Measurements from ENCODE around the gene ASGR2.
"Not testable (repeated sequence)": the region's sequence is repeated elsewhere in the genome, so short reads cannot be mapped to it uniquely, and the experiment has no call there.

Gene ASGR2

DNA sequence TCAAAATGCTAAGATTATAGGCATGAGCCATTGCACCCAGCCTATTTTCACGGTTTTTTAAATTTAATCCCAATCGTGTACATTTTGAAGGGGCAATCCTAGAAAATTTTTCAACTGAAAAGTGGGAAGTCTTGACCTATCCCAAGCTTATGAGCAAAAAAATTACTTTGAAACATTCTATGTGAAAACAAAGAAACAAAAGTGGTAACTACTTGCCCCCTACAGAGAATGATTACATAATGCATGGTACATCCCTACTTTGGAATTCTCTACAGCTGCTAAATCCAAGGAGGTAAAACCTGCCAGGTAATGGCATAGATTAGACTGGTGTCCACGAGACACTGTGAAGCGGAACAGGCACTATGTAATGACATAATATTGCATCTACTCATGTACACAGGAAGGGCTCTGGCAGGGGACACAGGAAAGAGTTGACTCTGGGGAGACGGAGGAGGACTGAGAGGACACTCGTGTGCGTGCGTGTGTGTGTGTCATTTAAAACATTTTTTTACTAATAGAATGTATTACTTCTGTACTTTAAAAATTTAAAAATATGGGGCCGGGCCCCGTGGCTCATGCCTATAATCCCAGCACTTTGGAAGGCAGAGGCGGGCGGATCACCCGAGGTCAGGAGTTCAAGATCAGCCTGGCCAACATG is 15.7 kb downstream of the ASGR2 start:
- no peak for DNase-seq (ENCODE audit: low read depth)

DNA sequence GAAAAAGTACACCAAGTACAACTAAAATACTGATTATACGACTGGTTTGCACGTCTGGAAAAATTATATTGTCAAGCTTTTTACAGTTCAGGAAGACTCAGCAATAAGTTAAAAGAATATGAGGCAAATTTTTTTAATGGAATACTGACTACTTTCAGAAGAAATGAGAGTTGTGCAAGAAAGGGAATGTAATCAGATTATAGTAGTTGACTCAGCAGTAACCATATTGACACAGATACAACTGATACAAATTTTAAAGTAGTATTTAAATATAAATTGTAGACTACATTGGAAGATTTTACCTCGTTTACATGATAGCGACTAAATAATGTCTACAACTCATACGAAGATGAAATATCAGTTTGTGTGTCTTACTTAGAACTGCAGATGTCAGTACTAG is 16.7 kb downstream of the ASGR2 start:
- DNase-seq (ENCODE audit: low read depth): no peak

DNA sequence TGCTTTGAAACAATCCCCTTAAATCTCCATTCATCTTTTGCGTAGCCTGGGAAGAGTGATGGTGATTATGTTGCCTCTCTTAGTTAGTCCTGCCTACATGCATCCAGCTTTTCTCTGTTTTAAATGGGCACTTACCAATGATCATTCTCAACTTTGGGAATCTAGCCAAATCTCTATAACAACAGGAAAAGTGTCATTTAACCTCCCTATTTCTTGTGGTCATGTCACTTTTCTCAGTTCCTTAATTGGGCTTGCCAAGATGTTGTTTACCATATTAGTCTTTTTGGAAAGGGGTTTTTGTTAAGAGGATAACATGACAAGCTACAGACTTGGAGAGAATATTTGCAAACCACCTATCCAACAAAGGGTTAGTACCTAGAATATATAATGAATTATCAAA is 19.0 kb downstream of the ASGR2 start:
- no peak for DNase-seq (ENCODE audit: low read depth)

DNA sequence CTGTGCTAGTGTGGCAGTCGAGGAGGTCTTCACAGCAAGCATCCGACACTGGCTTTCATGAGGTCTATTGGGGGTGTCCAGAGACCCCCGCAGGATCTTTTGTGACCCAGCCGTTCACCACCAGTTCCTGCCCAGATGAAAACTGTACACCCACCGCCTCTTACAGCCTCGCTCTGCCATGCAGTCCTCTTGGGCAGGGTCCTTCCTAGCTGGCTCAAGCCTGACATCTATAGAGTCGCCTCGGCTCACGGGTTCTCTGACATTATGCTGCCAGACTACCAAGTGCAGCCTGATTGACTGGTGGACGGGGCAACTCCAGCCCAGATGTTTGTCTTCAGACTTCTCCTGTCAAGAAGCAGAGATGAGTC is 20.0 kb downstream of the ASGR2 start:
- DNase-seq (ENCODE audit: low read depth): no peak

DNA sequence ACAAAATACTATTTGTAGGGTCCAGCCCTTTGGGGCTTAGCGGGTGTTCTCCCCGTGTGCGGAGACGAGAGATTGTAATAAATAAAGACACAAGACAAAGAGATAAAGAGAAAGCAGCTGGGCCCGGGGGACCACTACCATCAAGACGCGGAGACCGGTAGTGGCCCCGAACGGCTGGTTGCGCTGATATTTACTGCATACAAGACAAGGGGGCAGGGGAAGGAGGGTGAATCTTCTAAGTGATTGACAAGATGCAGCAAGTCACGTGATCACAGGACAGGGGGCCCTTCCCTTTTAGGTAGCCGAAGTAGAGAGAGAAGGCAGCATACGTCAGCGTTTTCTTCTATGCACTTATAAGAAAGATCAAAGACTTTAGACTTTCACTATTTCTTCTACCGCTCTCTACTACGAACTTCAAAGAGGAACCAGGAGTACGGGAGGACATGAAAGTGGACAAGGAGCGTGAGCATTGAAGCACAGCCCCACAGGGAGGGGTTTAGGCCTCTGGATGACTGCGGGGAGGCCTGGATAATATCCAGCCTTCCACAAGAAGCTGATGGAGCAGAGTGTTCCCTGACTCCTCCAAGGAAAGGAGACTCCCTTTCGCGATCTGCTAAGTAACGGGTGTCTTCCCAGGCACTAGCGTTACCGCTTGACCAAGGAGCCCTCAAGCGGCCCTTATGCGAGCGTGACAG is 23.2 kb downstream of the ASGR2 start:
- not testable (repeated sequence) for DNase-seq (ENCODE audit: low read depth)

DNA sequence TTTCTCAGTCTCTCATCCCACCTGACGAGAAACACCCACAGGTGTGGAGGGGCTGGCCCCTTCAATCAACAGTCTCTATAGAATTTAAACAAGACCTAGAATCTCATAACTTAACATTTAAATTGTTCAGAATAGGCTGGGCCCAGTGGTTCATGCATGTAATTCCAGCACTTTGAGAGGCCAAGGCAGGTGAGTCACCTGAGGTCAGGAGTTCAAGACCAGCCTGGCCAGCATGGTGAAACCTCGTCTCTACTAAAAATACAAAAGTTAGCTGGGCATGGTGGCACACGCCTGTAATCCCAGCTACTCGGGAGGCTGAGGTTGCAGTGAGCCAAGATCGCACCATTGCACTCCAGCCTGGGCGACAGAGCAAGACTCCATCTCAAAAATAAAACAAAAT is 25.1 kb downstream of the ASGR2 start:
- DNase-seq (ENCODE audit: low read depth): not testable (repeated sequence)

DNA sequence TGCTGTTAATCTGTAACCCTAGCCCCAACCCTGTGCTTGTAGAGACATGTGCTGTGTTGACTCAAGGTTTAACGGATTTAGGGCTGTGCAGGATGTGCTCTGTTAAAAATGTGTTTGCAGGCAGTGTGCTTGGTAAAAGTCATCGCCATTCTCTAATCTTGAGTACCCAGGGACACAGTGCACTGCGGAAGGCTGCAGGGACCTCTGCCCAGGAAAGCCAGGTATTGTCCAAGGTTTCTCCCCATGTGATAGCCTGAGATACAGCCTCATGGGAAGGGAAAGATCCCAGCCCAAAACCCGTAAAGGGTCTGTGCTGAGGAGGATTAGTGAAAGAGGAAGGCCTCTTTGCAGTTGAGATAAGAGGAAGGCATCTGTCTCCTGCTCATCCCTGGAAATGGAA is 26.2 kb downstream of the ASGR2 start:
- DNase-seq (ENCODE audit: low read depth): not testable (repeated sequence)

DNA sequence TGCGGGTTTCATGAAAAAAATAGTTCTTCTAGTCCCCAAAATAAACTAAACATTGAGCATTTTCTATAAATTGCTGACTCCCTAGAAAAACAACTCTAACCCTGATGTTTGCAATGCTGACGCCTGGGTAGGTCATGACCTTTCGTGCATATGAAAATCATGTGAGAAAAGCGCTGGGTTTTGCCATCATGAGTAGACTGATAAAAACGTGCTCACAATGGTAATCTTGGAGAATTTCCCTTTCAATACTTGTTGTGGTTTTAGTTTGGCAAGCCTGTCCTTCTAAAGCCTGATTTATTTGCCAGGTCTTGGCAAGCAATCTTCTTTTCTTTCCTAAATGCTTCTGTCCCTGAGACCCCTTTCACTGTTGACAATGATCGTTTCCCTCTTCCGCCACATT is 30.5 kb downstream of the ASGR2 start:
- DNase-seq (ENCODE audit: low read depth): no peak

DNA sequence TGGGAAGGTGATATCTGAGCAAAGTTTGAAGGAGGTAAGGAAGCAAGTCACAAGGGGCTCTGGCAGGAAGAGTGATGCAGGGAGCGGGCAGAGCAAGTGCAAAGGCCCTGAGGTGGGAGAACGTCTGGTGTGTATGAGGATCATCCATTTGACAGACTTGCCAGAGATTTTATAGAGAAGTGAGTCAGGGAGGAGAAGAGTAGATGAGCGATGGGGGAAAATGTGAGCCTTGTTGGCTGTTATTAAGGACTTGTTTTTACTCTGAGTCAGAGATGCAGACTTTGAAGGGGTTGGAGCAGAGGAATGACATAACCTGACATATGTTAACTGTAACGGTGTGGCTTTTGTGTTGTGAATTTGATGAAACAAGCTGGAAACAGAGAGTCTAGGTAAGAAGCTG is 31.0 kb downstream of the ASGR2 start:
- no peak for DNase-seq (ENCODE audit: low read depth)

DNA sequence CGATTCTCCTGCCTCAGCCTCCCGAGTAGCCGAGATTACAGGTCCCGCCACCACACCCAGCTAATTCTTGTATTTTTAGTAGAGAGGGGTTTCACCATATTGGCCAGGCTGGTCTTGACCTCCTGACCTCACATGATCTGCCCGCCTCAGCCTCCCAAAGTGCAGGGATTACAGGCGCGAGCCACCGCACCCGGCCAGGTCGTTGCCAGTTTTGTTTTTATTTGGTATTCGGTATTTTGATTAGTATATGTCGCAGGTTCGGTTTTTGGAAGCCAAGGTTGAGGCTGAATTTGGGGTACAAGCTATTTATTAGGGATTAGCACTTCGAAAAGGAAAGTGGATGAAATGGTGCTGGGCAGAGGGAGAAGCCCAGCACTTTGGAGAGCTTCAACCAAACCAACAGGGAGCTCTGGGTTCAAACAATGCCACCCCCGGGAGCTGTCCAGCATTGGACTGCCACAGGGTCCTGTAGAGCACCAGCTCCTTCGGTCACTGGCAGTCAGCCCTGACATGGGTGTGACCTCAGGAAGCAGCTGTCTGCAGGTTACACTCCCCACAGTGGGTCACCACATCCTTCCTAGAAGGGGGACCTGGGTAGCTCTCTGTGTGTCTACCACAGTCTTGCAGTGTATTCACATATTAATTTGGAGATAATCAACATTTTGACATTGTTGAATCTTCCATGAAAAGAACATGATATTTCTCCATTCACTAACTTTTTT is 33.1 kb downstream of the ASGR2 start:
- DNase-seq (ENCODE audit: low read depth): no peak

DNA sequence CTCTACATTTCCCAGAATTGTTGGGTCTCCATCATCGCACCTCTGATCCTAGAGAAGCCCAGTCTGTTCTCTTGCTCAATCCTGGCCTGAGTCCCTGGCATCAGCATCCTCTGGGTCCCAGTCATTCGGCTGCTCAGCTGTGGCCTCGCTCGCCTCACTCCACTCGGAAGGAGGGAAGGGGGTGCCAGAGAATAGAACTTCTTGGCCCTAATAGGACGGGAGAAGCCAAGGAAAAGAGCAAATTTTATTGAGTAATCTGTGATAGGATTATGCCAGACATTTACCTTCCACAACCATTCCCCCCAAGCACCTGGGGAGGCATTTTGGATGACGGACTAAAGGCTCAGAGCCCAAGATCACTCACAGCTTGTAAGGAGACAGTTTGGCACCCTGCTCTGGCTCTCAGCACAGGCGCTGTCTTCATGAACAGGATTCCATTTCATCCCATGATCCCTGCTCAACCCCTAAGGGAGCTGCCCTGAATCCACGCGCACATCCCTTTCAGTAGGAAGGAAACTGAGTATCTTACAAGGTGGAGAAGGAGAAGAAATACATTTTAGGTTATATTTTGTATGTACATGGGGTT is 34.1 kb downstream of the ASGR2 start:
- no peak for DNase-seq (ENCODE audit: low read depth)

DNA sequence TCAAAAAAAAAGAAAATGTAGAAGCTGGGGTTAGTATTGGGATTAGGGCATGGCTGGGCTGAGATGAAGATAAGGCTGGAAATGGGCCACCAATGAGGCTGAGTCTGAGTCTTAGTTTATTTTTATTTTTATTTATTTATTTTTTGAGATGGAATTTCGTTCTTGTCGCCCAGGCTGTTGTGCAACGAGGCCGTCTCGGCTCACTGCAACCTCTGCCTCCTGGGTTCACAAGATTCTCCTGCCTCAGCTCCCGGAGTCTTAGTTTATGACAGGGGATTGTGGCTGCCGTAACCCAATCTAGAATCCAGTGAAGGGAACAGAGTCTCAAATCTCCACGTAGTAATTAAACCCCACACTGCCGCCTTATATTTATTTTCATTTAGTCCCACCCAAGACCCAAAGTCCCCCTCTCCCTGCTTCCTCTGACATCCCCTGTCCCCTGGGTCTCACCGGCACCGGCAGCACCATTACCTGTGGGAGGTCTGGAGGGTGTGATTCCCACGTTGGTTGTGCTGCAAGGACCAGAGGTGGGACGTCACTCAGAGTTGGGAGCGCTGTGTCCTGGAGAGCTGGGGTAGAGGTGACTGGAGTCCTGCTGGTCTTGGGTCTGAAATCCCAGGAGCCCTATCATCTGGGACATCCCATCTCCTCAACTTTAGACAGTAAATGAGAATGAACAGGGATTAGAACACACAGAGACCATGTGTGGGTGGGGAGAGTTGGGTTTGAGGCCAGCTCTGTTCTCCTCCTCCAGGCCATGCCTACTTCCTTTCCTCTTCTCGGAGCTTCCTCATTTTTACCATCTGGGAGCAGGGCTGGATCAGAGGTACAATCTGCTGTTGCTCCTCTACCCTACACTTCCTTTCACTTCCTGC is 34.8 kb downstream of the ASGR2 start, which contains the start of gene CLEC10A:
Gene CLEC10A, minus strand, starts transcription at position 671 of the 875 bp plus-strand sequence. CDS start 1,439 bp downstream, outside the sequence.
- DNase-seq (ENCODE audit: low read depth): no peak

DNA sequence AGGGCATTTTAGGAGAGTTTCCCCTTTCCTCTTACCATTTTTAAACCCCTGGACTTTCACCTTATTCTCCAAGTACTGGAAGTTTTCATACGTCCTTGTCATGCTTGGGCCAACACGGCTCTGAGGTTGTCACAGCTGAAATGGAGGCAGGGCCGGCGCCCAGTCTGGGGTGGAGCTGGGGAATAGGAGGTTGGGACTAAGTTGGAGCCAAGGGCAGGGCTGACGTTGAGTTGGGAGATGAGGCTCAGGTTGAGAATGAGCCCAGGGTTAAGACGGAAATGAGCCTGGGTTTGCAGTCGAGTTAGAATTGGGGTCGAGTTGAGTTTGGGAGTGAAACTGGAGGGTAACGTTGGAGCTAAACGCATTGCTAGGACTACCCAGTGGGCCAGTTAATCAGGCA is 35.9 kb downstream of the ASGR2 start:
- DNase-seq (ENCODE audit: low read depth): no peak

DNA sequence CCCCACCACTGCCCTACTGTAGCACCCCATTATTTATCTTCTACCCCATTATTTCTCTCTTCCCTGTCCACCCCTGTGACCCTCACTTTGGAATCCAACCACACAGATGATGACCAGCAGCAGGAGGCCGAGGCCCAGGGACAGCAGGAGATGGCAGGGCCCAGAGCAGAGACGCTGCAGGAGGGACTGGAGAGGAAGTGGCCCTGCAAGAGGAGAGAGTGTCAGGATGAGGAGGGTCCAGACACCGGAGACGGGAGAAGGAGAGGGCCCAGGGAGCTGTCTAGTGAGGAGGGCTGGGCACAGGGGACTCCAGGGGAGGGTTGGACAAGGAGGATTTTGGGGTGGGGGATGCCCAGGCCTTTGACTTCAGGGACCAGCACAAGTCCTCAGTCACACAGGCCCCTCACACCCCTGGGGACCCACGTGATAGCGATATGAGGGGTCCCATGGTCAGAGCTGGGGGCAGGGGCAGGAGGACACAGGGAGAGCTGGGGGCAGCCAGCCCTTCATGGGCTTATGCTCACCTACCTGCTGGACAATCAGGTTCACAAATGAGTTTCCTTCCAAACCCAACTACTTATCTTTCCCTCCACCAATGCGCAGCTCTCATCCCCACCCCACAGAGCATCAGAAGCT is 36.6 kb downstream of the ASGR2 start:
- DNase-seq (ENCODE audit: low read depth): no peak

DNA sequence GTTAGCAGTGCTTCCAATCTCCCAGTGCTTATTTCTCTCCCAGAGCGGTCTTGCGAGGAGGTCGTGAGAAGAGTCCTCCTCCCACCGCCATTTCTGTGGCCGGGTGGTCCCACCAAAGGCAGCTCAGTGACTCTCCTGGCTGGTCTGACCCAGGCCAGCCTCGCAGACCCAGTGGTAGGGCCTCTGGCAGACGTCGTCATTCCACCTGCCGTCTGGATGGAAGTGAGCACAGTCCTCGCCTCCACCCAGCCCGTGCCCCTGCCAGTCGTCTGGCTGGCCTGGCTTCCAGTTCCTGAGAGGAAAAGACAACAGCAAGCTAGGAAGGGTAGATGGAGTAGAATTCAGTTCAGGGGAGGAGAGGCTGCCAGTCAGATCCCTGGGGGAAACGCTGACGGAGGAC is 39.7 kb downstream of the ASGR2 start:
- DNase-seq (ENCODE audit: low read depth): no peak

DNA sequence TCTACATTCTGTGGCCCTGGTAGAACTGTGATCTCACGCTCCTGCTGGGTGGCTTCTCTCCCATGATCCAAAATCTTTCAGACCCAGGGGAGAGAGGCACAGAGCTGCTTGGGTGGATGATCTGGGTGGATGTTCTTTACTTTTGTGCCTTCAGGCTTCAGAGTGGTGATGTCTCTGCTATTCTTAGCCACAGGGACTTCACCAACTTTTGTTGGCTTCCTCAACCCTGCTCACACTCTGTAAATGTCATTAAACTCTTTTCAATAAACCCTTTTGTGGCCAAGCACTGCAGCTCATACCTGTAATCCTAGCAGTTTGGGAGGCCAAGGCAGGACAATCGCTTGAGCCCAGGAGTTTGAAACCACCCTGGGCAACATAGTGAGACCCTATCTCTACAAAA is 42.2 kb downstream of the ASGR2 start:
- DNase-seq (ENCODE audit: low read depth): no peak

DNA sequence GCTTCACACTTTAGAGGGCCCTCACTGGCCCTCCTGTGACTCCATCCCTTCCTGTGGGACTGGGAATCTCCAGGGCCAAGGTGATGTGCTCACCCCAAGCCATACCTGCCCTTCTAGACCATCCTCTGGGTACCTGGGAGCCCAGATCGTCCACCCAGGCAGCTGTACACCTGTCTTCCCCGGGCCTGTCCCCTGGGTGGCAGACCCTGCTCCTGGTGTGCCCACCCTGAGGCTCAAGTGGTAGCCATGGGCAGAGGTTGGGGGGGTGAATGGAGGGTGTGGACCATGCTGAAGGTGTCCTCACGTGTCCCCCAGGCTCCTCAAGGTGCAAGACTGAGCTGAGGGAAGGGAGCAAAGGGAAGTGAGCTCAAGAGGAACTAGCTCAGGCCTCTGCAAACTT is 43.9 kb downstream of the ASGR2 start:
- no peak for DNase-seq (ENCODE audit: low read depth)

DNA sequence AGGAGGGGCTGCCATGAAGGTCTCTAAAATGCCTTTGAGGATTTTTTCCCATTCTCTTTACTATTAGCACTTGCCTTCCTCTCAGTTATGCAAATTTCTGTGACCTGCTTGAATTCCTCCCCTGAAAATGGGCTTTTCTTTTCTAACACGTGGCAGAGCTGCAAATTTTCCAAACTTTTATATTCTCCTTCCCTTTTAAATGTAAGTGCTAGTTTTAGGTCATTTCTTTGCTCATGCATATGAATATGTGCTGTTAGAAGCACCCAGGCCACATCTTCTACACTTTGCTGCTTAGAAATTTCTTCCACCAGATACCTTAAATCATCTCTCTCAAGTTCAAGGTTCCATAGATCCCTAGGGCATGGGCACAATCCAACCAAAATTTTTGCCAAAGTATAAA is 46.4 kb downstream of the ASGR2 start:
- no peak for DNase-seq (ENCODE audit: low read depth)

DNA sequence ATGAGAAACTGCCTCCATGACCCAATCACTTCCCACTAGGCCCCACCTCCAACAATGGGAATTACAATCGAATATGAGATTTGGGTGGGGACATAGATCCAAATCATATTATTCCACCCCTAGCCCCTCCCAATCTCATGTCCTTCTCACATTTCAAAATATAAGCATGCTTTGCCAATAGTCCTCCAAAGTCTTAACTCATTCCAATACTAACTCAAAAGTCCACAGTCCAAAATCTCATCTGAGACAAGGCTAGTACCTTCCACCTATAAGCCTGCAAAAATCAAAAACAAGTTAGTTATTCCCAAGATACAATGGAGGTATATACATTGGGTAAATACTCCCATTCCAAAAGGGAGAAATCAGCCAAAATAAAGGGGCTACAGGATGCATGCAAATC is 47.4 kb downstream of the ASGR2 start:
- DNase-seq (ENCODE audit: low read depth): no peak

DNA sequence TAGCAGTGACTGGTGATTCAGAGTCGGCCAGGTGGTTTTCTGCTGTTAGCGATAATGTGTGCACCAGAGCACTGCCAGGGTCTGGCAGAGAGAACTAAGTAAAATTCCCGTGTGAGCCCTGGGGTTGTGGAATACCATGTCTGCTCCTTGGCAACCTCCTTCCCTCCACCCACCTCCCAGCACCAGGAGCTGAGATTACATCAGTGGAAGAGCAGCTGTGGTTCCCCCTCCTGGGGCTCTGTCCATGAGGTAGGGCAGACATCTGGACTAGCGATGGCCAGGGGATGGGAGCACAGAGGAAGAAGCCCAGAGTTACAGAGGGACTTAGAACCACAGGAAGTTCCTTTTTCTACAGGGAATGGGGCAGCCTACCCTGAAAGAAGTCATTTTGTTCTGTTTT is 50.4 kb downstream of the ASGR2 start:
- no peak for DNase-seq (ENCODE audit: low read depth)

DNA sequence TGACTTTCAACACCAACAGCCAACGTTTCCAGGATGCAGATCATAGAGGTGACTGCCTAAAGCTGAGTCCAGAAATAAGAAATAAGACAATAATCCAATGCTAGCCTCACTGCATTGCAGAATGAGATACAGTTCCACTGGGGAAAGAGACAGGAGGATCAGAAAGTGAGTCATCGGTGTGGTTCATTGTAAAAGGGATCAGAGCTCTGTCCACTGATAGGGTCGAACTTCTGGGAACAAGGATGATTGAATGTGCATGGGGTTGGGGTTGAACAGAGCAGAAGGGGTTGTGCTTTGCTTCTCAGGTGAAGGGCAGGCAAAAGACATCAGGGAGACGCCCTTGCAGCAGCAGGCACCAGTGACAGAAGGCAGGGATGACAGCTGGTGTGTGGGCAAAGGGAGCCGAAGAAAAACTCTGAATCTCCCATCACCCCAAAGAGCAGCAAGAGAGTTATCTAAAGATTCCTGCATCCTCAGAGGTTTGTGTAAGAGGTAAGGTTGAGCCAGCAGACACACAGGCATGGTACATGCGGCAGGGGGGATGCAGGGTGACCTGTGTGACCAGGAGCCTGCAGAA is 51.0 kb downstream of the ASGR2 start:
- DNase-seq (ENCODE audit: low read depth): no peak
